Cardiac muscle cell (in vitro differentiated cells and primary cell): Measurements from ENCODE around the gene INSIG1. TPM values are rescaled to one million over a fixed set of nuclear protein-coding genes. Genes with fewer than 3 reads are reported as not detected.

ENCODE experiments used
- DNase-seq, 2 donors: peaks; one replicate each; pipeline versions ENCODE4 v3.0.0 to v3.0.0-alpha.2; 2010 to 2017; ENCODE audit warnings: low read depth in 1 of 2, low spot score in 1 of 2
- H3K27ac ChIP-seq: fragments of 200-600 bp; sonication (generic); 2 replicates; pipeline ENCODE4 v1.5.1; 2016
- H3K27me3 ChIP-seq: fragments of 200-600 bp; sonication (generic); 2 replicates; pipeline ENCODE4 v1.6.0; 2016; ENCODE audit warnings: control low read depth
- H3K36me3 ChIP-seq: fragments of 200-600 bp; sonication (generic); 2 replicates; pipeline ENCODE4 v1.5.1; 2016; ENCODE audit warnings: control low read depth
- H3K4me1 ChIP-seq: fragments of 200-600 bp; sonication (generic); 2 replicates; pipeline ENCODE4 v1.8.1; 2017; ENCODE audit warnings: low read depth, mild to moderate bottlenecking, mixed run types
- H3K4me3 ChIP-seq: fragments of 200-600 bp; sonication (generic); 2 replicates; pipeline ENCODE4 v1.5.1; 2016; ENCODE audit warnings: mild to moderate bottlenecking
- H3K9me3 ChIP-seq: fragments of 200-600 bp; sonication (generic); 2 replicates; pipeline ENCODE4 v1.5.1; 2017; ENCODE audit warnings: low read depth, mild to moderate bottlenecking, control low read depth
- CTCF ChIP-seq: IDR thresholded peaks from 2 replicates; pipeline ENCODE4 v1.5.1; 2012; ENCODE audit warnings: low read depth, mild to moderate bottlenecking, low read length
- polyA plus RNA-seq: library from polyadenylated mRNA; unstranded; fragments of >200 nt; fragmentation: Nextera tagmentation; extraction: Ambion mirVana; gene quantifications from 2 replicates; pipeline ENCODE4 v1.2.1, GENCODE V29; 2016
- total RNA-seq: library from RNA; depleted of rRNA; stranded (reverse); fragments of >200 nt; gene quantifications from 2 replicates; pipeline ENCODE4 v1.2.3, GENCODE V29; 2016

Gene INSIG1
- total and polyA plus RNA-seq, 2 experiments from 2014 or later = 76.3 to 103 TPM

GRCh38 chr7:155358948-155359712 lies 61.5 kb downstream of the INSIG1 start:
- Histone ChIP-seq H3K4me1 (no peaks in the 10 kb centered on the region), H3K9me3 (no peaks in the 10 kb centered on the region), H3K27me3 (peaks cover 43% of the 10 kb centered on the region), H3K36me3 (no peaks in the 10 kb centered on the region), H3K27ac (no peak overlapping the region), H3K4me3 (no peak overlapping the region)
- no peak for DNase-seq
- TF ChIP-seq CTCF = no peak

Other genes starting within 250 kb of the INSIG1 start
- gene HTR5A, start 227.6 kb upstream of the INSIG1 start, total RNA-seq = not detected in 2 replicates
- not detected in 2 replicates for gene HTR5A, start 227.6 kb upstream of the INSIG1 start, polyA plus RNA-seq
- not detected in 2 replicates for gene EN2, start 160.3 kb downstream of the INSIG1 start, total RNA-seq
- gene EN2, start 160.3 kb downstream of the INSIG1 start, polyA plus RNA-seq = not detected in 2 replicates
- gene CNPY1, start 248.7 kb downstream of the INSIG1 start, total RNA-seq = 0.15 TPM in 1 of 2 replicates, not detected in the other
- not detected in 2 replicates for gene CNPY1, start 248.7 kb downstream of the INSIG1 start, polyA plus RNA-seq